RWPE2 (cell line): ENCODE data around the gene QDPR.
"Not testable (repeated sequence)": the region's sequence is repeated elsewhere in the genome, so short reads cannot be mapped to it uniquely, and the experiment has no call there.

ENCODE experiments used
- ATAC-seq: fragments of 200-7000 bp; cut with Tn5 transposase; 3 replicates; pipeline ENCODE4 v1.9.1; 2021; ENCODE audit warnings: low read depth
- DNase-seq: peaks from one replicate; pipeline ENCODE4 v3.0.0-alpha.2; 2020; ENCODE audit warnings: low spot score
- H3K27ac ChIP-seq: fragments of 450-650 bp; 2 replicates; pipeline ENCODE4 v1.5.1; 2017; ENCODE audit warnings: mild to moderate bottlenecking; ENCODE audit not compliant: poor library complexity, severe bottlenecking
- H3K27me3 ChIP-seq: fragments of 250-450 bp; sonication (Bioruptor Pico); 2 replicates; pipeline ENCODE4 v1.5.1; 2021; ENCODE audit warnings: mild to moderate bottlenecking, moderate library complexity; ENCODE audit not compliant: insufficient read depth, poor library complexity, severe bottlenecking
- H3K36me3 ChIP-seq: fragments of 250-450 bp; sonication (Bioruptor Pico); 2 replicates; pipeline ENCODE4 v1.5.1; 2020; ENCODE audit warnings: low read depth, mild to moderate bottlenecking, moderate library complexity
- H3K4me1 ChIP-seq: fragments of 250-450 bp; sonication (Bioruptor Pico); 2 replicates; pipeline ENCODE4 v1.5.1; 2021; ENCODE audit warnings: mild to moderate bottlenecking, moderate library complexity; ENCODE audit not compliant: insufficient read depth, poor library complexity, severe bottlenecking
- H3K4me3 ChIP-seq: fragments of 250-450 bp; sonication (Bioruptor Pico); 2 replicates; pipeline ENCODE4 v1.5.1; 2021; ENCODE audit warnings: mild to moderate bottlenecking, moderate library complexity; ENCODE audit not compliant: severe bottlenecking
- H3K9me3 ChIP-seq: fragments of 250-450 bp; sonication (Bioruptor Pico); 2 replicates; pipeline ENCODE4 v1.5.1; 2021; ENCODE audit warnings: mild to moderate bottlenecking, moderate library complexity; ENCODE audit not compliant: severe bottlenecking
- TF ChIP-seq, protein P1 (sequence below): fragments of 450-650 bp; IDR thresholded peaks from one replicate; pipeline ENCODE4 v1.5.1; 2017; ENCODE audit warnings: mild to moderate bottlenecking, moderate library complexity; ENCODE audit not compliant: poor library complexity, severe bottlenecking

The QDPR gene

DNA sequence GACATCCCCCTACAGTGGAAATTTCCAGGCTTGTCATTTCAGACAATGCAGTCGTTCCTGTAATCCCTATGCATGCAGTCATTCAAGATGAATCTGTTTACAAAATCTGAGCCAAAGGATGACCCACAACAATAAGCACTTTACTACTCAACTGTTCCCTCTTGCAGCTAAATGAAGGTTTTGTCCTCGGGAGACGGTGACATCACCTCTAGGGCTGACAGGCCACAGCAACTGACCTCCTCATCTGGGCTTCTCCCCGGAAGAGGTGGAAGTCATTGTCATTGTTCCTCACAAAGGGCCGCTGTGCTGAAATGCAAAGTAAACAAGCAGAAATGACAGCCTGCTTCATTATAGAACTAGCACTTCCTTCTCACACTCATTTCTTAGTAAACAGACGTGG, 32.3 kb upstream of the QDPR start:
- peaks cover 2% of the 10 kb centered on the region for H3K4me1 ChIP-seq
- ATAC-seq (no peak), DNase-seq (no peak)
- H3K36me3 ChIP-seq, result no peaks in the 10 kb centered on the region
- H3K27me3 ChIP-seq, result no peaks in the 10 kb centered on the region
- H3K4me3 ChIP-seq, result no peak overlapping the region
- H3K9me3 ChIP-seq, result no peaks in the 10 kb centered on the region
- TF ChIP-seq, protein P1, sequence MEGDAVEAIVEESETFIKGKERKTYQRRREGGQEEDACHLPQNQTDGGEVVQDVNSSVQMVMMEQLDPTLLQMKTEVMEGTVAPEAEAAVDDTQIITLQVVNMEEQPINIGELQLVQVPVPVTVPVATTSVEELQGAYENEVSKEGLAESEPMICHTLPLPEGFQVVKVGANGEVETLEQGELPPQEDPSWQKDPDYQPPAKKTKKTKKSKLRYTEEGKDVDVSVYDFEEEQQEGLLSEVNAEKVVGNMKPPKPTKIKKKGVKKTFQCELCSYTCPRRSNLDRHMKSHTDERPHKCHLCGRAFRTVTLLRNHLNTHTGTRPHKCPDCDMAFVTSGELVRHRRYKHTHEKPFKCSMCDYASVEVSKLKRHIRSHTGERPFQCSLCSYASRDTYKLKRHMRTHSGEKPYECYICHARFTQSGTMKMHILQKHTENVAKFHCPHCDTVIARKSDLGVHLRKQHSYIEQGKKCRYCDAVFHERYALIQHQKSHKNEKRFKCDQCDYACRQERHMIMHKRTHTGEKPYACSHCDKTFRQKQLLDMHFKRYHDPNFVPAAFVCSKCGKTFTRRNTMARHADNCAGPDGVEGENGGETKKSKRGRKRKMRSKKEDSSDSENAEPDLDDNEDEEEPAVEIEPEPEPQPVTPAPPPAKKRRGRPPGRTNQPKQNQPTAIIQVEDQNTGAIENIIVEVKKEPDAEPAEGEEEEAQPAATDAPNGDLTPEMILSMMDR, result no peak
- no peak overlapping the region for H3K27ac ChIP-seq

DNA sequence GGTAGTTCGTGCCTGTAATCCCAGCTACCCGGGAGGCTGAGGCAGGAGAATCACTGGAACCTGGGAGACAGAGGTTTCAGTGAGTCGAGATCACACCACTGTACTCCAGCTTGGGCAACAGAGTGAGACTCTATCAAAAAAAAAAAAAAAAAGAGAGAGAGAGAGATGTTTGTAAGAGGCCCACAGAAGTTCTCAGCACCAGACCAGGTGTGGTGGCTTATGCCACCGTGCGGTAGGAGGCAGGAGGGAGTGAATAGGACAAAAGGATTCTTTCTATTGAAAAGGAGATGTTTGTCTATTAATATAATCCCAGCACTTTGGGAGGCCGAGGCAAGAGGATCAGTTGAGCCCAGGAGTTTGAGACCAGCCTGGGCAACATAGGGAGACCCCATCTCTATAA, 25.2 kb upstream of the QDPR start:
- not testable (repeated sequence) for H3K9me3 ChIP-seq, H3K27ac ChIP-seq, H3K36me3 ChIP-seq, H3K4me3 ChIP-seq, H3K27me3 ChIP-seq, DNase-seq, ATAC-seq, H3K4me1 ChIP-seq

DNA sequence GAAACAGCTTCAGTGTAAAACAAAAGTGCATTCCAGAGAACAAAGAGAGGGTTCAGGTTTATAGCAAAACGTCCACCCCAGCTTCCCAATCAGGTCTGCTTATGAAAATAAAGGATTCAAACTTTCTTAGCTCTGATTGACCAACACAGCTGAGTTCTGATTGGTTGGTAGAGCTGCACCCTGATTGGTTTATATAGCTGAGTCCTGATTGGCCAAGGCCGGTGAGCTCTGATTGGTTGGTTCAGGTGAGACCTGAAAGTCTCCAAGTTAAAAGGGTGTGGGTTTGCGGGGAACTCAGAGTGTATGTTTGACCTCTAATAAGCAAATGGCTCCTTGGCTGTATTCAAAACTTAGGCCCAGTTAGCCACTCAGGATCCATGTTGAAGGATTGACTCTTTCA, 24.0 kb upstream of the QDPR start:
- Histone ChIP-seq H3K27me3 (no peaks in the 10 kb centered on the region), H3K4me1 (no peaks in the 10 kb centered on the region), H3K27ac (no peak overlapping the region), H3K36me3 (no peaks in the 10 kb centered on the region), H3K4me3 (no peak overlapping the region), H3K9me3 (no peaks in the 10 kb centered on the region)
- ATAC-seq (no peak), DNase-seq (no peak)
- TF ChIP-seq, protein P1, result no peak

DNA sequence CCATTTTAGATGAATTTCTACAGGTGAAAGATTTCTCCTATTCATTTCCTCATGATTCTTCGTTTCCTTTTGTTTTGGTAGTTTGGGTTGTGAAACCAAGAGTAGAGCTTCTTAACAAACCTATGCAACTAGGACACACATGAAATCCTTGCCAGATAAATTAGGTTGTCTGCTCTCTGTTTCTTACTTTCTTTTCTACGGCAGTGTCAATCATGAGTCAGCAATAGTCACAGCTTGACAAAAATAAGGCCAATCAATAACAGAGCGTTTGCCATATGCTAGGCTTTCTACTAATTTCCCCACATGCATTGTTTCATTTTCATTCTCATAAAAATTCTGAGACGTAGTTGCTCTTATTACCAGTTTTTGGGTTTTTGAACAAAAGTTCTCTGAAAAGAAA, 23.4 kb upstream of the QDPR start:
- no peaks in the 10 kb centered on the region for H3K36me3 ChIP-seq
- H3K27ac ChIP-seq, result no peak overlapping the region
- no peak for ATAC-seq
- H3K4me3 ChIP-seq, result no peak overlapping the region
- DNase-seq, result no peak
- H3K9me3 ChIP-seq, result no peaks in the 10 kb centered on the region
- H3K27me3 ChIP-seq, result no peaks in the 10 kb centered on the region
- H3K4me1 ChIP-seq, result no peaks in the 10 kb centered on the region
- TF ChIP-seq, protein P1, result no peak

- ATAC-seq, result no peak
- no peak overlapping the region for H3K4me3 ChIP-seq
- H3K27ac ChIP-seq, result no peak overlapping the region
- H3K4me1 ChIP-seq, result no peaks in the 10 kb centered on the region
- H3K27me3 ChIP-seq, result no peaks in the 10 kb centered on the region
- H3K36me3 ChIP-seq, result no peaks in the 10 kb centered on the region
- TF ChIP-seq, protein P1, result no peak
- no peaks in the 10 kb centered on the region for H3K9me3 ChIP-seq
- no peak for DNase-seq
Measured at GRCh38 chr4:17534705-17535104, 22.8 kb upstream of the QDPR start.
